Activated naive CD8-positive, alpha-beta T cell treated with anti-CD3 and anti-CD28 coated beads, Interleukin-2, amount 10 ng/mL, durations not matched to agents 7 days and 5 days (primary cell): Measurements from ENCODE around the gene GABRG3. TPM values are rescaled to one million over a fixed set of nuclear protein-coding genes. Genes with fewer than 3 reads are reported as not detected.
"Not testable (repeated sequence)": the region's sequence is repeated elsewhere in the genome, so short reads cannot be mapped to it uniquely, and the experiment has no call there.

Experiments
- ATAC-seq: fragments of 150-1000 bp; cut with Tn5 transposase; one replicate; pipeline ENCODE4 v1.10.0; 2021; ENCODE audit warnings: low read depth, moderate library complexity
- POLR2A ChIA-PET: fragments of 350-600 bp; sonication (Branson Sonifier 250); formaldehyde crosslinking; loops from one replicate; lab custom pipeline; 2021; ENCODE audit warnings: antibody characterized with exemption; lab: Charles Lee
- DNase-seq: peaks from one replicate; pipeline ENCODE4 v3.0.0; 2021
- H3K27ac Mint-ChIP-seq: one replicate; pipeline ENCODE4 v1.8.0; 2022; ENCODE audit warnings: mild to moderate bottlenecking, mixed read lengths
- H3K27me3 Mint-ChIP-seq: one replicate; pipeline ENCODE4 v1.8.0; 2022; ENCODE audit warnings: mild to moderate bottlenecking, moderate library complexity, mixed read lengths
- H3K36me3 Mint-ChIP-seq: one replicate; pipeline ENCODE4 v1.8.0; 2021; ENCODE audit warnings: mild to moderate bottlenecking, mixed read lengths
- H3K4me1 Mint-ChIP-seq: one replicate; pipeline ENCODE4 v1.8.0; 2021; ENCODE audit warnings: mixed read lengths
- H3K4me3 Mint-ChIP-seq: one replicate; pipeline ENCODE4 v1.8.0; 2022; ENCODE audit warnings: mild to moderate bottlenecking, moderate library complexity, mixed read lengths
- H3K9me3 Mint-ChIP-seq: one replicate; pipeline ENCODE4 v1.8.0; 2021; ENCODE audit warnings: mixed read lengths
- total RNA-seq, 2 experiments: library from RNA; stranded (reverse); gene quantifications; one replicate each; pipeline ENCODE4 v1.2.3, GENCODE V29; 2021

GABRG3 gene
- total RNA-seq, 2 experiments from 2014 or later, result not detected

GRCh38 chr15:26967719-26968269 is 3.2 kb upstream of the GABRG3 start:
- no peak overlapping the region for H3K27ac Mint-ChIP-seq
- ATAC-seq, result no peak
- no peaks in the 10 kb centered on the region for H3K36me3 Mint-ChIP-seq
- POLR2A ChIA-PET, result no interaction called here
- H3K9me3 Mint-ChIP-seq, result peaks cover 6% of the 10 kb centered on the region
- no peak for DNase-seq
- H3K4me1 Mint-ChIP-seq, result no peaks in the 10 kb centered on the region
- no peak overlapping the region for H3K4me3 Mint-ChIP-seq
- H3K27me3 Mint-ChIP-seq, result peaks cover 23% of the 10 kb centered on the region

GRCh38 chr15:26968806-26969205 is 2.2 kb upstream of the GABRG3 start:
- no peaks in the 10 kb centered on the region for H3K36me3 Mint-ChIP-seq
- DNase-seq (no peak), ATAC-seq (no peak)
- no peak overlapping the region for H3K27ac Mint-ChIP-seq
- no peak overlapping the region for H3K4me3 Mint-ChIP-seq
- no peaks in the 10 kb centered on the region for H3K4me1 Mint-ChIP-seq
- peaks cover 23% of the 10 kb centered on the region for H3K27me3 Mint-ChIP-seq
- POLR2A ChIA-PET, result no interaction called here
- H3K9me3 Mint-ChIP-seq, result peaks cover 6% of the 10 kb centered on the region

- Mint-ChIP-seq H3K27ac (no peak overlapping the region), H3K36me3 (no peaks in the 10 kb centered on the region), H3K4me3 (no peak overlapping the region), H3K9me3 (peaks cover 4% of the 10 kb centered on the region), H3K27me3 (peaks cover 23% of the 10 kb centered on the region), H3K4me1 (no peaks in the 10 kb centered on the region)
- DNase-seq (no peak), ATAC-seq (no peak)
- POLR2A ChIA-PET, result no interaction called here
Measured at GRCh38 chr15:26971271-26972018, 464 bp downstream of the GABRG3 start.

GRCh38 chr15:26972636-26973035 is 1.7 kb downstream of the GABRG3 start:
- Mint-ChIP-seq H3K27ac (no peak overlapping the region), H3K4me1 (no peaks in the 10 kb centered on the region), H3K27me3 (peaks cover 23% of the 10 kb centered on the region), H3K9me3 (peaks cover 2% of the 10 kb centered on the region), H3K4me3 (no peak overlapping the region), H3K36me3 (no peaks in the 10 kb centered on the region)
- DNase-seq (no peak), ATAC-seq (no peak)
- POLR2A ChIA-PET, result no interaction called here

- no peak for ATAC-seq
- Mint-ChIP-seq H3K36me3 (no peaks in the 10 kb centered on the region), H3K27me3 (peaks cover 20% of the 10 kb centered on the region), H3K4me3 (no peak overlapping the region), H3K4me1 (no peaks in the 10 kb centered on the region), H3K9me3 (peaks cover 2% of the 10 kb centered on the region), H3K27ac (no peak overlapping the region)
- POLR2A ChIA-PET, result no interaction called here
- no peak for DNase-seq
Measured at GRCh38 chr15:26974120-26974780, 3.3 kb downstream of the GABRG3 start.

GRCh38 chr15:26981492-26981891 is 10.5 kb downstream of the GABRG3 start:
- no peak overlapping the region for H3K4me3 Mint-ChIP-seq
- H3K4me1 Mint-ChIP-seq, result no peaks in the 10 kb centered on the region
- no peaks in the 10 kb centered on the region for H3K36me3 Mint-ChIP-seq
- no peak for ATAC-seq
- POLR2A ChIA-PET, result no interaction called here
- DNase-seq, result no peak
- no peak overlapping the region for H3K27ac Mint-ChIP-seq
- no peaks in the 10 kb centered on the region for H3K27me3 Mint-ChIP-seq
- no peaks in the 10 kb centered on the region for H3K9me3 Mint-ChIP-seq

- H3K27me3 Mint-ChIP-seq, result no peaks in the 10 kb centered on the region
- POLR2A ChIA-PET, result no interaction called here
- no peak overlapping the region for H3K27ac Mint-ChIP-seq
- H3K4me3 Mint-ChIP-seq, result no peak overlapping the region
- no peak for DNase-seq
- H3K4me1 Mint-ChIP-seq, result no peaks in the 10 kb centered on the region
- H3K36me3 Mint-ChIP-seq, result no peaks in the 10 kb centered on the region
- ATAC-seq, result no peak
- H3K9me3 Mint-ChIP-seq, result no peaks in the 10 kb centered on the region
Measured at GRCh38 chr15:26983822-26984221, 12.8 kb downstream of the GABRG3 start.

GRCh38 chr15:26985050-26985449 is 14.1 kb downstream of the GABRG3 start:
- ATAC-seq, result no peak
- Mint-ChIP-seq H3K36me3 (no peaks in the 10 kb centered on the region), H3K4me3 (no peak overlapping the region), H3K27ac (no peak overlapping the region), H3K4me1 (no peaks in the 10 kb centered on the region), H3K27me3 (no peaks in the 10 kb centered on the region), H3K9me3 (no peaks in the 10 kb centered on the region)
- DNase-seq, result no peak
- POLR2A ChIA-PET, result no interaction called here

- no peaks in the 10 kb centered on the region for H3K27me3 Mint-ChIP-seq
- no peak overlapping the region for H3K27ac Mint-ChIP-seq
- ATAC-seq, result no peak
- no peaks in the 10 kb centered on the region for H3K36me3 Mint-ChIP-seq
- POLR2A ChIA-PET, result no interaction called here
- no peaks in the 10 kb centered on the region for H3K4me1 Mint-ChIP-seq
- no peak for DNase-seq
- no peak overlapping the region for H3K4me3 Mint-ChIP-seq
- H3K9me3 Mint-ChIP-seq, result peaks cover 12% of the 10 kb centered on the region
Measured at GRCh38 chr15:26996250-26996649, 25.3 kb downstream of the GABRG3 start.

GRCh38 chr15:27003003-27003402 is 32.0 kb downstream of the GABRG3 start:
- H3K4me1 Mint-ChIP-seq, H3K36me3 Mint-ChIP-seq, H3K9me3 Mint-ChIP-seq, H3K4me3 Mint-ChIP-seq, H3K27ac Mint-ChIP-seq, DNase-seq, H3K27me3 Mint-ChIP-seq, POLR2A ChIA-PET, ATAC-seq: not testable (repeated sequence)

- ATAC-seq, H3K27me3 Mint-ChIP-seq, DNase-seq, H3K9me3 Mint-ChIP-seq, H3K4me1 Mint-ChIP-seq, H3K4me3 Mint-ChIP-seq, H3K36me3 Mint-ChIP-seq, H3K27ac Mint-ChIP-seq, POLR2A ChIA-PET: not testable (repeated sequence)
Measured at GRCh38 chr15:27004226-27004625, 33.2 kb downstream of the GABRG3 start.

- ATAC-seq, result no peak
- Mint-ChIP-seq H3K36me3 (no peaks in the 10 kb centered on the region), H3K27me3 (no peaks in the 10 kb centered on the region), H3K4me3 (no peak overlapping the region), H3K9me3 (peaks cover 2% of the 10 kb centered on the region), H3K27ac (no peak overlapping the region), H3K4me1 (no peaks in the 10 kb centered on the region)
- POLR2A ChIA-PET, result no interaction called here
- DNase-seq, result no peak
Measured at GRCh38 chr15:27017168-27017809, 46.3 kb downstream of the GABRG3 start.

GRCh38 chr15:27019687-27020086 is 48.7 kb downstream of the GABRG3 start:
- Mint-ChIP-seq H3K36me3 (no peaks in the 10 kb centered on the region), H3K27me3 (no peaks in the 10 kb centered on the region), H3K4me3 (no peak overlapping the region), H3K27ac (no peak overlapping the region), H3K4me1 (no peaks in the 10 kb centered on the region), H3K9me3 (no peaks in the 10 kb centered on the region)
- ATAC-seq (no peak), DNase-seq (no peak)
- POLR2A ChIA-PET, result no interaction called here
